Neural progenitor cell (in vitro differentiated cells): Measurements from ENCODE around the gene RFX6. TPM values are rescaled to one million over a fixed set of nuclear protein-coding genes. Genes with fewer than 3 reads are reported as not detected.

Experiments
- DNase-seq: peaks from one replicate; pipeline ENCODE4 v3.0.0-alpha.2; 2016; ENCODE audit warnings: low spot score
- H2AFZ ChIP-seq: fragments of 200-600 bp; sonication (generic); replicated peaks from 2 replicates; pipeline ENCODE4 v1.6.1; 2016; ENCODE audit warnings: antibody characterized with exemption
- H3F3A ChIP-seq: fragments of 200-600 bp; sonication (generic); 2 replicates; pipeline ENCODE4 v1.6.1; 2016; ENCODE audit warnings: antibody characterized with exemption, low read depth
- H3K27ac ChIP-seq: fragments of 200-600 bp; sonication (generic); 2 replicates; pipeline ENCODE4 v1.5.1; 2016; ENCODE audit warnings: mild to moderate bottlenecking
- H3K27me3 ChIP-seq: fragments of 200-600 bp; sonication (generic); 2 replicates; pipeline ENCODE4 v1.6.1; 2016; ENCODE audit warnings: mild to moderate bottlenecking, moderate library complexity
- H3K36me3 ChIP-seq: fragments of 200-600 bp; sonication (generic); 2 replicates; pipeline ENCODE4 v1.5.1; 2016
- H3K4me1 ChIP-seq: fragments of 200-600 bp; sonication (generic); 2 replicates; pipeline ENCODE4 v1.6.1; 2016; ENCODE audit warnings: mixed run types
- H3K4me2 ChIP-seq: fragments of 200-600 bp; sonication (generic); 2 replicates; pipeline ENCODE4 v1.6.1; 2016
- H3K4me3 ChIP-seq: fragments of 200-600 bp; sonication (generic); 2 replicates; pipeline ENCODE4 v1.5.1; 2016
- H3K79me2 ChIP-seq: fragments of 200-600 bp; sonication (generic); 2 replicates; pipeline ENCODE4 v1.6.1; 2016; ENCODE audit warnings: low read depth
- H3K9ac ChIP-seq: fragments of 200-600 bp; sonication (generic); 2 replicates; pipeline ENCODE4 v1.6.1; 2016
- H3K9me3 ChIP-seq: fragments of 200-600 bp; sonication (generic); 2 replicates; pipeline ENCODE4 v1.5.1; 2016; ENCODE audit warnings: low read depth
- H4K20me1 ChIP-seq: fragments of 200-600 bp; sonication (generic); 2 replicates; pipeline ENCODE4 v1.6.1; 2016; ENCODE audit warnings: low read depth
- H3K27ac Mint-ChIP-seq: 3 replicates; pipeline ENCODE4 v1.8.0; 2021; ENCODE audit warnings: mixed read lengths
- H3K27me3 Mint-ChIP-seq: 2 replicates; pipeline ENCODE4 v1.8.0; 2022; ENCODE audit warnings: low read depth, mild to moderate bottlenecking, inconsistent platforms, moderate library complexity, mixed read lengths; ENCODE audit not compliant: insufficient read depth
- H3K36me3 Mint-ChIP-seq: 3 replicates; pipeline ENCODE4 v1.8.0; 2021; ENCODE audit warnings: mixed read lengths
- H3K4me1 Mint-ChIP-seq: 3 replicates; pipeline ENCODE4 v1.8.0; 2021; ENCODE audit warnings: mixed read lengths
- H3K4me3 Mint-ChIP-seq: 3 replicates; pipeline ENCODE4 v1.8.0; 2021; ENCODE audit warnings: mild to moderate bottlenecking, moderate library complexity, mixed read lengths
- H3K9me3 Mint-ChIP-seq: 3 replicates; pipeline ENCODE4 v1.8.0; 2020; ENCODE audit warnings: mixed read lengths
- EZH2 ChIP-seq: fragments of 200-600 bp; sonication (generic); IDR thresholded peaks from 2 replicates; pipeline ENCODE4 v1.6.1; 2017; ENCODE audit warnings: antibody characterized with exemption, mild to moderate bottlenecking, moderate library complexity
- EZH2phosphoT487 ChIP-seq: fragments of 200-600 bp; sonication (generic); IDR thresholded peaks from 2 replicates; pipeline ENCODE4 v1.6.1; 2017; ENCODE audit warnings: antibody characterized with exemption
- total RNA-seq: library from RNA; depleted of rRNA; stranded (reverse); fragments of >200 nt; gene quantifications from 2 replicates; pipeline ENCODE4 v1.2.3, GENCODE V29; 2015; ENCODE audit warnings: low replicate concordance
- TF ChIP-seq, protein P1 (sequence below): fragments of 200-600 bp; sonication (generic); IDR thresholded peaks from 2 replicates; pipeline ENCODE4 v1.5.1; 2017; ENCODE audit warnings: antibody characterized with exemption, mild to moderate bottlenecking

The RFX6 gene
- total RNA-seq, 1 donor from 2014 or later: not detected

DNA sequence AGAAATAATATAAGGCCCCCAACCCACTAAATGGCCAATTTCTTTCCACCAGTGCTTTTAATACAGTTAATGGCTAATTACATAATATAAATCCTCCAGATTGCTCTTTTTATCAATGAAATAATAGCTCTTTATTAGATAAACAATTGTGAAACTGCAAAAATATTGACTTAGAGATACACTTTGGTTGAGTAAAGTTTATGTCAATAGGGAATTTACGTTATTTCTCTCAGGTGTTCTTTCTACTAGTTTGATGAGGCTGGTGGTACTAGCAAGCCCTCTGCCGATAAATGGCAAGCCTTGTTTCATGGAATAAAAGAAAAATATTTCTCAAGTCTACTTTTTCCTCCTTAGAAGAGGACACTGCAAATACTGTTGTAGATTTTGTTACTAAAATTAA lies 18.9 kb downstream of the RFX6 start:
- H3K9ac ChIP-seq: no peak overlapping the region
- no peaks in the 10 kb centered on the region for H3K4me1 ChIP-seq
- no peaks in the 10 kb centered on the region for H3F3A ChIP-seq
- Mint-ChIP-seq H3K27me3 (peaks cover 4% of the 10 kb centered on the region), H3K27ac (no peak overlapping the region), H3K4me1 (no peaks in the 10 kb centered on the region), H3K4me3 (no peak overlapping the region), H3K36me3 (no peaks in the 10 kb centered on the region), H3K9me3 (no peaks in the 10 kb centered on the region)
- peaks cover 5% of the 10 kb centered on the region for H3K9me3 ChIP-seq
- H3K4me3 ChIP-seq: no peak overlapping the region
- H3K36me3 ChIP-seq: no peaks in the 10 kb centered on the region
- no peak for DNase-seq
- no peak for TF ChIP-seq EZH2phosphoT487
- TF ChIP-seq, protein P1, sequence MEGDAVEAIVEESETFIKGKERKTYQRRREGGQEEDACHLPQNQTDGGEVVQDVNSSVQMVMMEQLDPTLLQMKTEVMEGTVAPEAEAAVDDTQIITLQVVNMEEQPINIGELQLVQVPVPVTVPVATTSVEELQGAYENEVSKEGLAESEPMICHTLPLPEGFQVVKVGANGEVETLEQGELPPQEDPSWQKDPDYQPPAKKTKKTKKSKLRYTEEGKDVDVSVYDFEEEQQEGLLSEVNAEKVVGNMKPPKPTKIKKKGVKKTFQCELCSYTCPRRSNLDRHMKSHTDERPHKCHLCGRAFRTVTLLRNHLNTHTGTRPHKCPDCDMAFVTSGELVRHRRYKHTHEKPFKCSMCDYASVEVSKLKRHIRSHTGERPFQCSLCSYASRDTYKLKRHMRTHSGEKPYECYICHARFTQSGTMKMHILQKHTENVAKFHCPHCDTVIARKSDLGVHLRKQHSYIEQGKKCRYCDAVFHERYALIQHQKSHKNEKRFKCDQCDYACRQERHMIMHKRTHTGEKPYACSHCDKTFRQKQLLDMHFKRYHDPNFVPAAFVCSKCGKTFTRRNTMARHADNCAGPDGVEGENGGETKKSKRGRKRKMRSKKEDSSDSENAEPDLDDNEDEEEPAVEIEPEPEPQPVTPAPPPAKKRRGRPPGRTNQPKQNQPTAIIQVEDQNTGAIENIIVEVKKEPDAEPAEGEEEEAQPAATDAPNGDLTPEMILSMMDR: no peak
- no peak for TF ChIP-seq EZH2
- H3K4me2 ChIP-seq: no peak overlapping the region
- no peaks in the 10 kb centered on the region for H4K20me1 ChIP-seq
- no peak overlapping the region for H2AFZ ChIP-seq
- H3K27ac ChIP-seq: no peak overlapping the region
- H3K27me3 ChIP-seq: peaks cover 6% of the 10 kb centered on the region
- H3K79me2 ChIP-seq: no peaks in the 10 kb centered on the region

DNA sequence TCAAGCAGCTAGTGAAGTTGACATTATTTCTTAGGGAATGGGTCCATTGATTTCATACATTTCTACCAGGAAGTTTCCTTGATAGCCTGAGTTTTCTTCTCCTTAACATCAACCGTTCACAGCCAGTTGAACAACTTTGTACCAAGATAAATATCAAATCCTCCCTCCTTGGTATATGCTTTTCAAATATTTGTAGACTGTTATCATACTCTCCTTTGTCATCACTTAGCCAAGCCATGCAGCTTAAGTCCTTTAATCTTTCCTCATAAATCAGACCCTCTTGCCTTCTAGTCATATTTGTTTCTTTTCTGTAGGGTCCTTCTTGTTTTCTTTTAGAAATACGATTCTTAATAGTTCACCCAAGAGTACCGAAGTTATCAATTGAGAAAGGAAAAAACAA lies 25.6 kb downstream of the RFX6 start:
- no peaks in the 10 kb centered on the region for H3K4me1 Mint-ChIP-seq
- Histone ChIP-seq H3K4me3 (no peak overlapping the region), H3K27me3 (peaks cover 6% of the 10 kb centered on the region), H3K9me3 (no peaks in the 10 kb centered on the region), H3K79me2 (no peaks in the 10 kb centered on the region), H3K4me1 (no peaks in the 10 kb centered on the region), H2AFZ (no peak overlapping the region), H3K4me2 (no peak overlapping the region), H3K27ac (no peak overlapping the region), H3F3A (no peaks in the 10 kb centered on the region), H3K36me3 (no peaks in the 10 kb centered on the region), H4K20me1 (no peaks in the 10 kb centered on the region), H3K9ac (no peak overlapping the region)
- H3K36me3 Mint-ChIP-seq: no peaks in the 10 kb centered on the region
- TF ChIP-seq, protein P1: no peak
- TF ChIP-seq EZH2phosphoT487: no peak
- TF ChIP-seq EZH2: no peak
- no peak for DNase-seq
- no peak overlapping the region for H3K4me3 Mint-ChIP-seq
- H3K27ac Mint-ChIP-seq: no peak overlapping the region
- H3K27me3 Mint-ChIP-seq: peaks cover 2% of the 10 kb centered on the region
- peaks cover 4% of the 10 kb centered on the region for H3K9me3 Mint-ChIP-seq

DNA sequence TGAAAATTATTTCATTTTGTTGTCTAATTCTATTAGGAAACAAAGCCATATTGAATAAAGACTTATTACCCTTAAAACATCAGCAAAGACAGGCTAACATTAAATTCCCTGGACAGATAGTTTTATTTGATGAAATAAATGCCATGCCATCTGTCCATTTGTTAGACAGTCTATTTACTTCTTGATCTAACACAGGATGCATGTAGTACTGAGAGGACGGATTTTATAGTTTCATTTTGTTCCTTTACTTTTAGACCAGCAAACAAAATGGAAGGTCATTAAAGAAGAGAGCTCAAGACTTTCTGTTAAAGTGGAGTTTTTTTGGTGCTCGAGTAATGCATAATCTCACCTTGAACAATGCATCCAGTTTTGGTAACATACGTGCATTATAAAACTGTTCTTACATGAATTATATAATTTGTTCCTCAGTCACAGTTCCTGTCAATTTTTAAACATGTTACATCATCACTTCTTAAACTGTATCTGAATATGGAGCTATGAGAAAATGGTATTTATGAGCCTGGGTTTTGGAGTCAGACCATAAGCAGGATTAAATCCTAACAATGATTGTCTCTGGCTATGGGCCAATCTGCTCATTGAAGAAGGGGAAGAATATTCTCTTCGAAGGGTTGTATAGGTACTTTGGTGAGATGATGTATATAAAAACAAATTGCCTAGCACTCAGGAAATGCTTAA lies 46.0 kb downstream of the RFX6 start:
- H3K27me3 Mint-ChIP-seq: no peaks in the 10 kb centered on the region
- H3F3A ChIP-seq: no peaks in the 10 kb centered on the region

More for the DNA sequence above, 46.0 kb downstream of the RFX6 start:
- no peaks in the 10 kb centered on the region for H3K9me3 Mint-ChIP-seq
- Histone ChIP-seq H3K9me3 (no peaks in the 10 kb centered on the region), H3K27me3 (no peaks in the 10 kb centered on the region), H4K20me1 (no peaks in the 10 kb centered on the region), H3K4me1 (no peaks in the 10 kb centered on the region), H3K27ac (no peak overlapping the region), H3K4me3 (no peak overlapping the region), H3K36me3 (no peaks in the 10 kb centered on the region), H3K9ac (no peak overlapping the region), H3K4me2 (no peak overlapping the region), H2AFZ (no peak overlapping the region), H3K79me2 (no peaks in the 10 kb centered on the region)
- no peak for DNase-seq
- no peak overlapping the region for H3K4me3 Mint-ChIP-seq
- H3K27ac Mint-ChIP-seq: no peak overlapping the region
- TF ChIP-seq EZH2phosphoT487 (no peak), EZH2 (no peak)
- TF ChIP-seq, protein P1: no peak
- H3K36me3 Mint-ChIP-seq: no peaks in the 10 kb centered on the region
- H3K4me1 Mint-ChIP-seq: no peaks in the 10 kb centered on the region
